HL-60/S4 (cell line): Measurements from ENCODE around the gene KRT71.
"Not testable (repeated sequence)": the region's sequence is repeated elsewhere in the genome, so short reads cannot be mapped to it uniquely, and the experiment has no call there.

Source experiments
- in situ Hi-C: fragments of 300-500 bp; cut with MboI; formaldehyde crosslinking; loops from 2 replicates; pipeline ENCODE4 v1.14.3; 2022; ENCODE audit warnings: low sequenced_read_pairs

KRT71 gene

GRCh38 chr12:52501490-52501889 is 51.5 kb downstream of the KRT71 start:
- in situ Hi-C loops = no loop called here

- in situ Hi-C loops = not testable (repeated sequence)
Observed at GRCh38 chr12:52500574-52500973, 52.4 kb downstream of the KRT71 start.

GRCh38 chr12:52499806-52500560 is 53.0 kb downstream of the KRT71 start:
- in situ Hi-C loops = no loop called here

- in situ Hi-C loops = no loop called here
Observed at GRCh38 chr12:52498946-52499345, 54.0 kb downstream of the KRT71 start.

GRCh38 chr12:52497975-52498374 is 55.0 kb downstream of the KRT71 start:
- in situ Hi-C loops = no loop called here

GRCh38 chr12:52496590-52497071 is 56.3 kb downstream of the KRT71 start:
- in situ Hi-C loops = no loop called here

GRCh38 chr12:52496054-52496453 is 56.9 kb downstream of the KRT71 start:
- in situ Hi-C loops = no loop called here

- in situ Hi-C loops = no loop called here
Observed at GRCh38 chr12:52495389-52495788, 57.6 kb downstream of the KRT71 start.

- in situ Hi-C loops = no loop called here
Observed at GRCh38 chr12:52494518-52494917, 58.4 kb downstream of the KRT71 start.

GRCh38 chr12:52494100-52494499 is 58.8 kb downstream of the KRT71 start:
- in situ Hi-C loops = no loop called here
